ENCODE data around the gene RRP36. TPM values are rescaled to one million over a fixed set of nuclear protein-coding genes. Genes with fewer than 3 reads are reported as not detected.
A peak's percentile ranks its signal among the peaks of the same experiment; 100 is the strongest.

Gene RRP36
- total RNA-seq, 4 donors from 2014 or later, result 41.5 to 68.5 (median 56.7) TPM

- peaks cover 14 to 20% of the 10 kb centered on the region in 2 donors for H3K4me1 ChIP-seq
- peak overlapping the region; percentile 86 to 91 (median 86) for H3K27ac ChIP-seq
- intact Hi-C loops (cut with DNase I), result loop anchor here (5.0 kb wide), 1 partner anchor 36 kb away; no protein-coding TSS in a partner anchor
- H3K9me3 ChIP-seq, result no peaks in the 10 kb centered on the region
- peak; percentile 41 to 47 for DNase-seq
- H3K4me3 ChIP-seq (replicated peaks in 1 of 3), result peak overlapping the region; percentile 5 to 61 (median 61)
- no peaks in the 10 kb centered on the region for H3K27me3 ChIP-seq
- H3K36me3 ChIP-seq, result peaks cover 25 to 26% of the 10 kb centered on the region in 2 donors
- 18 to 21% methylated on average over 22 of the region's 22 CpGs for WGBS, 2 donors
- TF ChIP-seq CTCF (IDR thresholded peaks at IDR 0.05) (no peak), POLR2A (IDR thresholded peaks at IDR 0.05) (no peak)
Measured at GRCh38 chr6:43052842-43053544, 31.6 kb downstream of the RRP36 start.

GRCh38 chr6:43053545-43054205 is 32.3 kb downstream of the RRP36 start, which contains the start of gene CUL7:
TSS of gene CUL7 (minus strand) at chr6:43053851. CDS start at chr6:43052788, 1,063 bp downstream.
- Histone ChIP-seq H3K27ac (peak within 1 kb of the TSS; percentile 86 to 91 (median 86)), H3K4me3 (replicated peaks in 1 of 3) (peak within 1 kb of the TSS; percentile 5 to 61 (median 61)), H3K27me3 (no peaks in the 10 kb centered on the region), H3K36me3 (peaks cover 19 to 22% of the 10 kb centered on the region in 2 donors), H3K4me1 (peaks cover 20 to 27% of the 10 kb centered on the region in 2 donors), H3K9me3 (no peaks in the 10 kb centered on the region)
- peak; percentile 95 to 96 for DNase-seq
- 2 to 3% methylated on average over 19 to 21 of the region's 45 CpGs for WGBS, 2 donors
- TF ChIP-seq CTCF (IDR thresholded peaks at IDR 0.05) (no peak), POLR2A (IDR thresholded peaks at IDR 0.05) (peak; percentile 42 to 91)
- intact Hi-C loops (cut with DNase I), result loop anchor here (5.0 kb wide), 1 partner anchor 36 kb away; no protein-coding TSS in a partner anchor

GRCh38 chr6:43054206-43054943 is 33.0 kb downstream of the RRP36 start:
- H3K27me3 ChIP-seq, result no peaks in the 10 kb centered on the region
- no peak for TF ChIP-seq CTCF (IDR thresholded peaks at IDR 0.05)
- TF ChIP-seq POLR2A (IDR thresholded peaks at IDR 0.05), result no peak
- peak overlapping the region in 2 of 3 donors; percentile 8 to 61 for H3K4me3 ChIP-seq (replicated peaks in 1 of 3)
- 68 to 71% methylated on average over 17 of the region's 17 CpGs for WGBS, 2 donors
- peaks cover 15 to 17% of the 10 kb centered on the region in 2 donors for H3K36me3 ChIP-seq
- no peaks in the 10 kb centered on the region for H3K9me3 ChIP-seq
- peaks cover 21 to 28% of the 10 kb centered on the region in 2 donors for H3K4me1 ChIP-seq
- H3K27ac ChIP-seq, result peak overlapping the region; percentile 86 to 91 (median 86)
- intact Hi-C loops (cut with DNase I), result loop anchor here (5.0 kb wide), 1 partner anchor 37 kb away; no protein-coding TSS in a partner anchor
- DNase-seq, result peak; percentile 15 to 20

GRCh38 chr6:43055966-43056365 is 34.5 kb downstream of the RRP36 start:
- H3K4me1 ChIP-seq, result peaks cover 30 to 37% of the 10 kb centered on the region in 2 donors
- 90 to 96% methylated on average over 8 of the region's 8 CpGs for WGBS, 2 donors
- no peaks in the 10 kb centered on the region for H3K9me3 ChIP-seq
- peaks cover 13 to 17% of the 10 kb centered on the region in 2 donors for H3K36me3 ChIP-seq
- H3K27ac ChIP-seq, result no peak overlapping the region
- no peak for TF ChIP-seq POLR2A (IDR thresholded peaks at IDR 0.05)
- TF ChIP-seq CTCF (IDR thresholded peaks at IDR 0.05), result no peak
- no peaks in the 10 kb centered on the region for H3K27me3 ChIP-seq
- intact Hi-C loops (cut with DNase I), result no loop called here
- no peak for DNase-seq
- H3K4me3 ChIP-seq (replicated peaks in 1 of 3), result no peak overlapping the region

Measured in thyroid gland (tissue), 4 donors.